COLO668 (cell line): ENCODE results near the gene TMEM134.
A peak's percentile ranks its signal among the peaks of the same experiment; 100 is the strongest.
"Not testable (repeated sequence)": the region's sequence is repeated elsewhere in the genome, so short reads cannot be mapped to it uniquely, and the experiment has no call there.

Experiments used
- DNase-seq: peaks from one replicate; lab custom pipeline; 2025; ENCODE audit not compliant: unreplicated experiment; lab: John Stamatoyannopoulos, UW

Gene TMEM134

DNA sequence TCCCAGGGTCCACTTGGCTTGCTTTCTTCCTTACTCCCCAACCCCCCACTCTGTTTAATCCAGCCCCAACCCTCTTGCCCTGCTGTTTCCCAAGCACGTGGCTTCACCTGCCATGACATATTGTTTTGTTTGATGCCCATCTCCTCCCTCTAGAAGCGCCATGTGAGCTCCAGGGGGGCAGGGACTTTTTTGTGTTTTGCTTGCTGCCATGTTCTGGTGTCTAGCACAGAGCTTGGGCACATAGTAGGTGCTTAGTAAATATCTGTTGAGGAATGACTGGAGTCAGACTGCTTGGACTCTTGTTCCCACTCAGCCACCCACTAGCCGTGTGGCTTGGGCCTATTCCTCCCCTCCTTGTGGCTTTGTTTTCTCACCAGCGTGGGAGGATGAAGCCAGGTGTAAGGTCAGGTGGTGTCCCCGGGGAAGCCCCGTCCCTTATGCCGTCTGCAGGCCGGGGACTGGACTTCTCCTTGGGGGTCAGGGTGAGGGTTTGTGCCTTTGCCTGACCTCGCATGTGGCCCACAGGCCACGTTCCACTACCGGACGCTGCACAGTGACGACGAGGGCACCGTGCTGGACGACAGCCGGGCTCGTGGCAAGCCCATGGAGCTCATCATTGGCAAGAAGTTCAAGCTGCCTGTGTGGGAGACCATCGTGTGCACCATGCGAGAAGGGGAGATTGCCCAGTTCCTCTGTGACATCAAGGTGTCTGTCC lies 17.6 kb upstream of the TMEM134 start:
- no peak for DNase-seq

DNA sequence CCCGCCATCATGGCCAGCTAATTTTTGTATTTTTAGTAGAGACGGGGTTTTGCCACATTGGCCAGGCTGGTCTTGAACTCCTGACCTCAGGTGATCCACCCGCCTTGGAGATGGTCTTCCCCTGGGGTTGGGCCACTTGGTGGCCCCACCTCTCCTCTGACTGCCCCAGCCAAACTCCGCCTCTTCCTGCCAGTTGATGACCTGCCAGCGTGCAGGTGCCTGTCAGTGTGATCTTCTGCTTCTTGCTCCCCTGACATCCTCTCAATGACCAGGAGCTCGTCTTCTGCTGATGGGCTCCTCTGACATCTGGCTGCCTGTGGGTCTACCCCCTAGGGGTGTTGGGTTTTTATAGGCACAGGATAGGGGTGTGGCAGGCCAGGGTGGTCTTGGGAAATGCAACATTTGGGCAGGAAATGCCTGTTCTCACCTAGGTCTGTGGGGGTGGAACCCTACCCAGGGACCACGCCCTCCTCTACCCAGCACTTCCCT lies 16.9 kb upstream of the TMEM134 start:
- peak; percentile 11 for DNase-seq

DNA sequence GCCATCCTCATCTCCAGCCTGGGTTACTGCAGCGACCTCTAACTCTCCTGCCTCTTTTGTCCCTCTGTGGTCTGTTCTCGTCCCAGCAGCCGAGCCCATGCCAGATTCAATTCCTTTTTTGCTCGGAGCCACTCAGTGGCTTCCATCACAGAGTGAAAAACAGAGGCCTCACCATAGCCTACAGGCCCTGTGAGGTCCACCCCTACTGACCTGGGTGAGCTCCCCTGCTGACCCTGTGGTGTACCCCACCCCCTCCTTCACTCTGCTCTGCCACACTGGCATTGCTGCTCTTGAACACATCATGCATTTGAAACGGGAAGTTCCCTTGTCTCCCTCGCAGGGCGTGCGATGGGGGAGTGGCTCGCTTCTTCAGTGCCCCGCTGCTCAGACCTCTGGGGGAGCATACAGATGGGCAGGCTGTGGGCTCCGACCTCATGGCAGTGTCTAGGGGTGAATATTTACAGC lies 15.8 kb upstream of the TMEM134 start:
- no peak for DNase-seq

DNA sequence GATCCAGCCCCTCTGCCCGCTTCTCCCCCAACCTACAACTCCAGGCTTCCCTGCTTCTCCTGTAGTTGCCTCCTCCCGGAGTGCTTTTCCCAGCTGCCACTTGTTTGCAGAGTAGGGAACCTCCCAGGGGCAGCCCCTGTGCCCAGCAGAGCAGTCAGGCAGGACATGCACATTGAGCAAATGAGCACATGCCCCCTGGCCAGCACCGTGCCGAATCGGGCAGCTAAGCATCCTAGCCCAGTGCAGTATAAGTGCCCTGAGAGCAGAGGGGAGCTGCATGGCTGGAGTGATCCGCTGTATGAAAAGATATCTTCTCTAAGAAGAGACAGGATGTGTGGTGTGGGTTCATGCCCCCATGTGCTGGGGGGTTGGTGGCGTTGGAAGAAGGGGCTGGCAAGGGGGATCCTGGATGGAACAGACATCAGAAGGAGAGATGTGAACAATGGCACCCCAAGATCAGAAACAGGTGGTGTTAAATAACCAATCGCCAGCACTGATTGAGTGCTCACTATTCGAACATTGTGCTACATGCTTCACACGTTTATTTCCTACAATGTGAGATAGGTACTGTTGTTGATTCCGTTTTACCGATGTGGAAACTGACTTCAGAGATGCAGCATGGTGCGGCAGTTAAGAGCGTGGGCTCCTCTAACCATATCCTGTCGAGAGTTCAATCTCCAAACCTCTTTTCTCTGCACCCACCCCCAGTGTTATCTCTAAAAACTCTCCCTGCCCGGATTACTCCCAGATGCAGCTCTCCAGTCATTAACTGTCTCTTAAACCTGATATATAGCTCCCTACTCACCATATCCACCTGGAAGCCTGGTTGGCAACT lies 15.0 kb upstream of the TMEM134 start:
- DNase-seq: peak; percentile 30

DNA sequence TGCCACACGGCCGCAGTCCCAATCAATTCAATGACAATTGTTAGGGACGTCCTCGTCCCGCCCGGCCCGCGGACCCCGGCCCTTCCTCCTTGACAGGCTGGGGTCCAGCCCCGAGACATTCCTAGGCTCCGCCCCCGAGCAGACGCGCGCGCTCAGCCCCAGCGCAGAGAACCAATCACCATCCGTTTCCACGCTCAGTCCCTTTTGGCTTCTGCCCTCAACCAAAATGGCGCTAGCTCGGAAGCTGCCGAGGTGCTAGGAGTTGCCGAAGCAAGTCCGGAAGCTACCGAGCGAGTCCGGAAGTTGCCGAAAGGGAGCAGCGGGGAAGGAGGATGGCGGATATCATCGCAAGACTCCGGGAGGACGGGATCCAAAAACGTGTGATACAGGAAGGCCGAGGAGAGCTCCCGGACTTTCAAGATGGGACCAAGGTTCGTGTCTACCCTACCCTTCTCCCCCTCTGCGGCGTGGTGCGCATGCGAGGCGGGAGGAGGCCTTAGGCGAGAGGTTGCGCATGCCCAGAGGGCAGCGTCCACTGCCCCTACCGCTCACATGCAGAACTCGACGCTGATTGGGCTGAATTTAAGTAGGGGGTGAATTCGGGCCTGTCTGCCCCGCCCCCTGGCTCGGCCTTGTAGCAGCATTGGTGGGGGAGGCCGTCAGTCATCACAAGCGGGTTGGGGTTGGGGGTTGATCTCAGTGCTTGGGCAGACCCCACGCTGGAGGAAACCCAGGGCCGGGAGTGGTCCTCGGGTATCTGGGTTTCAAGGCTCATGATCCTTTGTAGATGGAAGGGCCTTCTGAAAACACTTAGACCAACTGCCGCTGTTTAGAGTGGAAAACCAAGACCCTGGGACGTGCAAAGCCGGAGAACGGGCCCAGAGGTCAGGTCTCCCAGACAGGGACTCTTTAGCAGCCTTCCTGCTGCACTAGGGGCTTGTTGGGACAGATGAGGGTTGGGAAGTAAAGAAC lies 14.1 kb upstream of the TMEM134 start, which contains the start of gene AIP:
Gene AIP, plus strand, starts transcription at position 200 of the 972 bp plus-strand sequence. Its CDS starts 133 bp downstream, at position 333.
- peak; percentile 96 for DNase-seq

DNA sequence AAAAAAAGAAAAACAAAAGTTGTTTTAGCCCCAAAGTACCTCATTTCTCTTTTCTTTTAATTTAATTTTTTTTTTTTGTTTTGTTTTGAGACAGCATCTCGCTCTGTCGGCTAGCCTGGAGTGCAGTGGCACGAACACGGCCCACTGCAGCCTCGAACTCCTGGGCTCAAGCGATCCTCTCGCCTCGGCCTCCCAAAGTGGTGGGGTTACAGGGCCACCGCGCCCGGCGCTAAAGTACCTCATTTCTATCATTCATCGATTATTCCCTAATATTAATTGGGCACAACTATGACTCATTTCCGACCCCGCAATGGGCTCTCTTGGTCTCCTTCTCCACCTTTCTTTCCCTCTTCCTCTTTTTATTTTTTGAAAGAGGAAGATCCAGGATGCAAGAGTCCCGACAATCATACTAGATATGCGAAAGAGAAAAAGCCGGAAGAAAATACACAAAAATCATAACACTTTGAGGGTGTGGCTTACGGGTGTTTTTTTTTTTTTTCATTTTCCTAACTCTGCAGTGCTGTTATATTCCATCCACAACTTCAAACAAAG lies 13.3 kb upstream of the TMEM134 start:
- no peak for DNase-seq

DNA sequence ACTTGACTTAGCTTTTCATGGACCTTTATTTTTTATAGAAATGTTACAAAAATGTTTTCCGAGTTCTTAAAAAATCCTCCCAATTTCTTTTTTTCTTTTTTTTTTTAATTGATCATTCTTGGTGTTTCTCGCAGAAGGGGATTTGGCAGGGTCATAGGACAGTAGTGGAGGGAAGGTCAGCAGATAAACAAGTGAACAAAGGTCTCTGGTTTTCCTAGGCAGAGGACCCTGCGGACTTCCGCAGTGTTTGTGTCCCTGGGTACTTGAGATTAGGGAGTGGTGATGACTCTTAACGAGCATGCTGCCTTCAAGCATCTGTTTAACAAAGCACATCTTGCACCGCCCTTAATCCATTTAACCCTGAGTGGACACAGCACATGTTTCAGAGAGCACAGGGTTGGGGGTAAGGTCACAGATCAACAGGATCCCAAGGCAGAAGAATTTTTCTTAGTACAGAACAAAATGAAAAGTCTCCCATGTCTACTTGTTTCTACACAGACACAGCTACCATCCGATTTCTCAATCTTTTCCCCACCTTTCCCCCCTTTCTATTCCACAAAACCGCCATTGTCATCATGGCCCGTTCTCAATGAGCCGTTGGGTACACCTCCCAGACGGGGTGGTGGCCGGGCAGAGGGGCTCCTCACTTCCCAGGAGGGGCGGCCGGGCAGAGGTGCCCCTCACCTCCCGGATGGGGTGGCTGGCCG lies 8.4 kb upstream of the TMEM134 start:
- not testable (repeated sequence) for DNase-seq

DNA sequence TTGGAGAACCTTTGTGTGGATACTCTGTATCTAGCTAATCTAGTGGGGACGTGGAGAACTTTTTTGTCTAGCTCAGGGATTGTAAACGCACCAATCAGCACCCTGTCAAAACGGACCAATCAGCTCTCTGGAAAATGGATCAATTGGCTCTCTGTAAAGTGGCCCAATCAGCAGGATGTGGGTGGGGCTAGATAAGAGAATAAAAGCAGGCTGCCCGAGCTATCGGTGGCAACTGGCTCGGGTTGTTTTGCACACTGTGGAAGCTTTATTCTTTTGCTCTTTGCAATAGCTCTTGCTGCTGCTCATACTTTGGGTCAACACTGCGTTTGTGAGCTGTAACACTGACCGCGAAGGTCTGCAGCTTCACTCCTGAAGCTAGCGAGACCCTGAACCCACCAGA lies 7.6 kb upstream of the TMEM134 start:
- DNase-seq: not testable (repeated sequence)

DNA sequence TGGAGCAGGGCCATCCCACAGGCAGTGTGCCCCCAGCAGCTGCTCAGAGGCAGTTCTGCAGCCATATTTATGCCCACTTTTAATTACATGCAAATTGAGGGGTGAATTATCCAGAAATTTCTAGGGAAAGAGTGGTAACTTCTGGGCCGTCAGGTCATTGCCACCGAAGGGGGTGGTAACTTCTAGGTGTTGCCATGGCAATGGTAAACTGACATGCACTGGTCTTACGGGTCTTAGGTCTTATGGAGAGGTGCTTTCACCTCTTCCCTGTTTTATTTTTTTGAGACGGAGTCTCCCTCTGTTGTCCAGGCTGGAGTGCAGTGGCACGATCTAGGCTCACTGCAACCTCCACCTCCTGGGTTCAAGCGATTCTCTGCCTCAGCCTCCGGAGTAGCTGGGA lies 3.8 kb upstream of the TMEM134 start:
- DNase-seq: no peak

DNA sequence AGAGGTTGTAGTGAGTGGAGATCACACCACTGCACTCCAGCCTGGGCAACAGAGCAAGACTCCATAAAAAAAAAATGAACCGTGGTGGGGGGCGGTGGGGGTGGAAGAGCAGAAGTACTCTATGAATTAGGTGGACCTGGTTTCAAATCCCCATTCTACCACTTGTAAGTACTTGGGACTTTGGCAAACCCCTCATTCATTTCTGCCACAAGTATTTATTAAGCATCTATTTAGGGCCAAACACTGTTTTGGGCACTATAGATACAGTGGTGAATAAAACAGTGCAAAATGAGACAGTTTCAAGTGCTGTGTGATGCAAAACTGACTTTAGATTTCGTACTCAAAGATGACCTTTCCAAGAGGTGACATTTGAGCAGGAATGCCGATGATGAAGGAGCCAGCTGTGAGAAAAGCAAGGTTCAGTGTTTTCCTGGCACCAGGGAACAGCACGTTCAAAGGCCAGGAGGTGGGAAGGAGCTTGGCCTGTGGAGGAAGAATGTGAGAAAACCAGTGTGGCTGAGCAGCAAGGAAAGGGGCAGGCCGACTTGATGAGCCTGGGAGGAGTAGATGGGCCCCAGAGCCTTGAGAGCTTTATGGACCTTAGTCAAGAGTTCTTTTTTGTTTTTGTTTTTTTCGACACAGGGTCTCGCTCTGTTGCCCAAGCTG lies 1.4 kb upstream of the TMEM134 start:
- no peak for DNase-seq

DNA sequence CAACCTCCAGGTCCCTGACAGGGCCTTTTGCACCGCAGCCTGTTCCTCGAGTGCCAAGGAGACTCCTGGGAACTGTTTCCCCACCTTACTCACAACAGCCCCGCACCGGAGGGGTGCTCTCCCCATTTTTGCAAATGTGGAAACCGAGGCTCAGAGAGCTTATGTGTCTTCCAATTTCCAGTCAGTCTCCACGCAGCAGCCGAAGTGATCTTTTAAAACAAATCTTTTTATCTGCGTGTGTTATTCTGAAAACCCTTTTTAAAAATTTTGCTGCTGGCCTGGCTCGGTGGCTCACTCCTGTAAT lies 409 bp upstream of the TMEM134 start:
- DNase-seq: no peak

DNA sequence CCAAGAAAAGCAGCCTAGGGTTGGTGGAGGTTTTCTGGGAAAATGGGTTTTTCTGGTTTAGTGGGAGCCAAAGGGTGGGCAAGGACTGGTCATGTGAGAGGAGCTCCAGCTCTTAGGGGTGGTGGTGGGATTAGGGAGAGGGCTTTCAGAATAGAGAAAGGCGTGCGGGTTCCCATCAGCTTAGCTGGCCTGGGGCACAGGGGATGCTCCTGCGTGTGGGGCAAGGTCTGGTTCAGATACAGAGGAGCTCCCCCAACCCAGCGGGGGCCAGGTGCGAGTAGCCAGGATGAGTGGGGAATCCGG lies 644 bp downstream of the TMEM134 start:
- no peak for DNase-seq

DNA sequence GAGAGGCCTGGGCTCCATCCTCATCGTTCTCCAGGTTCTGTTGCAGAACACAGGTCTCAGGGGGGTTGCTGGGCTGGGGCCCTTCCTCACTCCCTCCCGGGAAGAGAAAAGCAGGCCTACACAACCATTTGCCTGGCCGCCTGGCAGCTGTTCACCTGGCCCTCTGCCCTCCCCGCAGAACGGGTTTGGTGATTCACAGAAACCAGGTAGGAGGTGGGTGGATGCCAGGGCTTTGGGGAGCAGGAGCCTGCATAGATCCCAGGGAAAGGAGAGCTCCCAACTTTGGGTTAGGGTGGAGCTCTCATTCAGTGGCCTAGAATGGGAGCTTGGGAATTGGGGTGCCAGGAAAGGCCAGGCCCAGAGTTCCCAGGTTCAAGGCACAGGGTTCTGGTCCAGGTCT lies 995 bp downstream of the TMEM134 start:
- peak; percentile 62 for DNase-seq

DNA sequence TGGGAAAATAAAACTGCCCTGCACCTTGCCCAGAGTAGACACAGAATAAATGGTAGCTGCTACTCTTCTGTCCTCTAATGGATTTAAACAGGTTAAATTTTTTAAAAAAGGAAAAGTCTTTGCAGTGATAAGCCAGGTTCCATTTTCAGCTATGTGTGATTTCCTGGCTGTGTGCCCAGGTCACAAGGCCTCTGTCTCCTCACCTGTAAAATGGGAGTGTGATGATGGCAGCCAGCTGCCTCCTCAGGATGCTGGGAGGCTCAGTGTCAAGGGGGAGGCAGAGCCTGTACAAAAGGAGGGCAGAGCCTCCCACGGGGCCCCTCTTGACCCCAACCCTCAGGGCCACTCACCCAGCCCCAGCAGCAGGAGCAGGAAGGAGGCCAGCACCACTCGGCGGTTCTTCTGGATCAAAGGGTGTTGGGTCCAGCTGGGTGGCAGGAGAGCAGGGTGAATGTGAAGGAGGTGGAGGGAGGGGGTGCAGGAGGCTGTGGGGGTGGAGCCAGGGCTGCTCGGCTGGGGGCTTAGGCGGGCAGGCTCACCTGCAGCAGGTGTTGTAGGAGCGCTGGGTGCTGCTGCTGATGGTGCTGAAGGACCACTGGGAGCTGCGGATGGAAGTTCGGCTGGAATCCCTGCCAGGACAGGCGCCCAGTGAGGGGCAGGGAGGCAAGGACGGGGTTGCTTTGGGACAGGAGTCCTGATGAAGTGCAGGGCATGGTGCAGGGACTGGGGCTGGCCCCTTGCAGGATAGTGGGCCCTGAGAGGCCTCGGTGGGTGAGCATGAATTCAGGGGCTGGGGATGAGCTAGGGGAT lies 1.9 kb downstream of the TMEM134 start:
- DNase-seq: peak; percentile 9

DNA sequence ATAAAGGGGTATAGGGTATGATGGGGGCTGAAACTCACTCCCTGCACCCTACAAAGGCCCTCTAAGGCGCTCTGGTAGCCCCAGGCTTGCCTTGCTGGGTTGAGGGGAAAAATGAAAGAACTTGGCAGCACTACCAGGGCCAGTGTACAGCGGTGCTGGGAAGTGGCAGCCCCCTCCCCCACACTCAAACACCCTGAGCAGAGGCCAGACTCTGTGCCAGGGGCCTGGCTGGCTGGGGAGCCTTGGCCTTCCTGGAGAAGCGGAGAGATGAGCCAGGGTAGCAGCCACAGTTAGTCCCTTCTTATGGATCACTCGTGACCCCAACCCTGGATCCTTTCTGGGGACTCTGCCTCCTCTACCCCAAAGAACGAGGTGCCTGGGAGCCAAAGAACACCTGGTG lies 2.7 kb downstream of the TMEM134 start:
- no peak for DNase-seq

DNA sequence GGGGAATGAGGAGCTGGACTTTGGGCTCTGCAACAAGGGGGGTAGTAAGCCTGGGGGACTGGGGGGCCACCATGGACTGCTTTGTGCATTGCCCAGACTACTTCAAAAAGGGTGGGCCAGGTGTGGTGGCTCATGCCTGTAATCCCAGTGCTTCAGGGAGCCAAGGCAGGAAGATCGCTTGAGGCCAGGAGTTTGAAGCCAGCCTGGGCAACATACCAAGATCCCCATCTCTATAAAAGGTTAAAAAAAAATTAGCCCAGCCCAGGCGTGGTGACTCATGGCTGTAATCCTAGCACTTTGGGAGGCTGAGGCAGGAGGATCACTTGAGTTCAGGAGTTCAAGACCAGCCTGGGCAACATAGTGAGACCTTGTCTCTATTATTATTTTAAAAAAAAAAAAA lies 3.5 kb downstream of the TMEM134 start:
- DNase-seq: not testable (repeated sequence)

DNA sequence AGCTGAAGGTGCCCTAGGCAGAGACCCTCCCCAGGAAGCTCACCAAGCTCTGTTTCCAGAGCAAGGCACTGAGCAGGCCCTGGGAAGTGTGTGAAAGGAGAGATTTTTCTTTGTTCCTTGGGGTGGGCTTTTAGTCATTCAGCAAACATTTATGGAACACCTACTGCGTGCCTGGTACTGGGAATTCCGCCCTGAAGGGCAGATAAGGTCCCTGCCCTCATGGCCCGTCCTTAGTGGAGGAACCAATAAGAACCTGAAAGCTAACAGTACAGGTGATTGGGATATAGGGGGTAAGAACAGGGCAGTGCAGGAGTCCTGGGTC lies 3.9 kb downstream of the TMEM134 start:
- no peak for DNase-seq

DNA sequence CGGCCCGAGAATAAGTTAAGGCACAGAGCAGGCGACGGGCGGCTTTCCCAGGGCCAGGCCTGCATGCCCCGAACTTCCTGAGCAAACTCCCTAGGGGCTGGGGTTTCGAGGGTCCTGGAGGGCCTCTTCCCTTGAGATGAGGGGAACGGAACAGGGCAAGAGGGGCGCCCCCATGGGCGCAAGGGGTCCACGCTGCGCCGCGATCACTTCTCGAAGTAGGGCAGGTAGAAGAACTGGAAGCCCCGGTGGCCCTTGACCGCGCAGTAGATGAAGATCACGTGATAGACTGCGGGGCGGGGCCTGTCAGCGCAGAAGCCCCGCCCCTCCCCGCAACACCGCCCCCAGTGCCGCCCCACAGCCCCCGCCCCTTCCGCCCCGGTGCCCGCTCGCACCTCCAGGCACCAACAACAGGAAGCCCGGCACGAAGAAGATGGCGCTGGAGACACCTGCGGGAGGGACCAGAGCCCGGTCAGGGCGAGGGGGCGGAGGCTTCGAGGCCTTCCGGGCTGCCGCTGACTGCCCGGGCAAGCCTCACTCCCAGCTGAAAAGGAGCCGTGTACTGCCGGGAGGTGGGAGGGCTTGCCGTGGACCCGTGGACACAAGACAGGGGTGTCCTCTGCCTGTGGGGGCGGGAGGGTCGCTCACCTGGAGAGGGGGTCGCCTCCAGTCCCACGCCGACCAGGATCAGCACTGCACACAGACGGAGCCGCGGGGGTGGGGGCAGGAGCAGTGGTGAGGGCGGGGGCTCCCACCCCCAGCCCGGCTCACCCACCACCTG lies 4.5 kb downstream of the TMEM134 start:
- peak; percentile 93 for DNase-seq
